Measurements from ENCODE around the gene TIMM13.

DNA sequence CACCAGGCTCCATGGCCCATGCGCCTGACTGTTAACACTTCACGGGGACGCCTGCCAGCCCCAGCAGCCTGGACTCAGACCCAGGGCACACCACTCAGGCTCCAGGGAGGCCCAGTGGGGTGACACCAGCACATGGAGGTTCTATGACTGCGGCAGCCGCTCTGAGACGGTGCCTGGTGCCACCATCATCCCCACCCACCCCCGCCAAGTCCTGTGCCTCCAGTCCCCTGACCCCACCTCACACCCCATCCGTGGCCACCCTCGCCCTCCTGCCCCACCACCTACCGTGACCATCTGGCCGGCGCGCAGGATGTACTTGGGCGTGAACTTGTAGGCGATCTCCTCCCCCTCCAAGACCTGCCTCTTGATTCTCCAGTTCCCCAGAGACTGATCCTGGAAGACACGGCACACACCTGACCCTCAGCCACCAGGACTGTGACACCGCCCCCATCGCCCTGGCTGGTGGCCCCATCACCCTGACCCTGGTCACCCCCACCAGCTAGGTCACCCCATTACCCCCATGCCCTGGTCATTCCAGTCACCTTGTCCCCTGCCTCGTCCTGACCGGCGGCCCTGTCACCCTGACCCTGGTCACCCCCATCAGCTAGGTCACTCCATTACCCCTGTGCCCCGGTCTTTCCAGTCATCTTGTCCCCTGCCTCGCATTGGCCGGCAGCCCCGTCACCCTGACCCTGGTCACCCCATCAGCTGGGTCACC lies 4.9 kb upstream of the TIMM13 start:
- TF ChIP-seq, protein P1, sequence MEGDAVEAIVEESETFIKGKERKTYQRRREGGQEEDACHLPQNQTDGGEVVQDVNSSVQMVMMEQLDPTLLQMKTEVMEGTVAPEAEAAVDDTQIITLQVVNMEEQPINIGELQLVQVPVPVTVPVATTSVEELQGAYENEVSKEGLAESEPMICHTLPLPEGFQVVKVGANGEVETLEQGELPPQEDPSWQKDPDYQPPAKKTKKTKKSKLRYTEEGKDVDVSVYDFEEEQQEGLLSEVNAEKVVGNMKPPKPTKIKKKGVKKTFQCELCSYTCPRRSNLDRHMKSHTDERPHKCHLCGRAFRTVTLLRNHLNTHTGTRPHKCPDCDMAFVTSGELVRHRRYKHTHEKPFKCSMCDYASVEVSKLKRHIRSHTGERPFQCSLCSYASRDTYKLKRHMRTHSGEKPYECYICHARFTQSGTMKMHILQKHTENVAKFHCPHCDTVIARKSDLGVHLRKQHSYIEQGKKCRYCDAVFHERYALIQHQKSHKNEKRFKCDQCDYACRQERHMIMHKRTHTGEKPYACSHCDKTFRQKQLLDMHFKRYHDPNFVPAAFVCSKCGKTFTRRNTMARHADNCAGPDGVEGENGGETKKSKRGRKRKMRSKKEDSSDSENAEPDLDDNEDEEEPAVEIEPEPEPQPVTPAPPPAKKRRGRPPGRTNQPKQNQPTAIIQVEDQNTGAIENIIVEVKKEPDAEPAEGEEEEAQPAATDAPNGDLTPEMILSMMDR (IDR thresholded peaks at IDR 0.05; ENCODE audit: low read depth, low read length) = no peak
- no peak for TF ChIP-seq POLR2A (IDR thresholded peaks at IDR 0.05; ENCODE audit: extremely low read depth, insufficient read length)
- TF ChIP-seq, protein P2, sequence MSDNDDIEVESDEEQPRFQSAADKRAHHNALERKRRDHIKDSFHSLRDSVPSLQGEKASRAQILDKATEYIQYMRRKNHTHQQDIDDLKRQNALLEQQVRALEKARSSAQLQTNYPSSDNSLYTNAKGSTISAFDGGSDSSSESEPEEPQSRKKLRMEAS (IDR thresholded peaks at IDR 0.05; ENCODE audit: low read depth, low read length) = no peak
- no peak for TF ChIP-seq MYC (IDR thresholded peaks at IDR 0.05; ENCODE audit: low read depth, low read length)
